ENCODE data around the gene LSG1. TPM values are rescaled to one million over a fixed set of nuclear protein-coding genes. Genes with fewer than 3 reads are reported as not detected.

The LSG1 gene
- total and polyA plus RNA-seq, 2 of the 13 experiments (the other 11 are each of a cell fraction or from before 2014, with no cell fraction given), result 21.4 to 32.1 TPM

DNA sequence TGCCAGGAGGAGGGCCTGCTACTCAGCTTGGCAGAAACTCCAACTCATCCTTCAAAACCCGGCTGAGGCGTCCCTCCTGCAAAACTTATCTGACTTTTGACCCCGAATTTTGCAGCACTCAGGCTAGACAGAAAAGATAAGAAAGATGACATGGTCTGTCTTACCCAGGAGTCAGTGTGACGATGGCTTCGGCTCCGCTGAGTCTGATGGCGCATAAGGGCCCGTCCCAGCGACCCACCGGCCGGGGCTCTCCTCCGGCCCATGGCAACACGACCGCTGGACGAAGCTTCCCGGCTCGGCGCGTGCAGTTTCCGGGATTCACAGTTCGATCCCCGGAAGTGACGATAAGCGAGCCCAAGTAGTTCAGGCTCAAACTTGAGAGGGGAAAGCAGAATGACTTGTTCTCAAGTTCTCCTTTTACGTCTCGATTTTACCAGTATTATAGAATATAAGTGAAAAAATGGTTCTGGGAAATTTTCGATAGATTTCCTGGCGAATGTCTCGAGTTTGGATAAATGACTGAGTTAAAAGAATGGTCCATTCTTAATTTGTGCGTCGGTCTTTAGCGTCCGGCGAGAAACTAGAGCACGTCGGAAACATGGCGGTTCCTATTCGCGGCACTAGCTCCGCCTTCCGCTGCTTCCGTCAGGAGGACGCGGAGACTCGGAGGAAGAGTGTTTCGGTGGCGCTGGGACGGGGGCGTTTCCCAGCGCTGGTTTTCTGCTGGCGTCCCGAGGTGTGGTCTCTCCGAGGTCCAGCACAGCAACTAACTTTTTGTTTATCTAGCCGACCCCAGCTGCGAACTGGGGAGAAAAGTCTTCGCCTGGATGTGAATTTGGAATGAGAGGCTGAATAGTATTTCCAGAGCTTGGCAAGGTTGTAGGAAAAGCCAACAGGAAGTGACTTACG is at the start of gene LSG1 (continued):
- TF ChIP-seq, protein P1, sequence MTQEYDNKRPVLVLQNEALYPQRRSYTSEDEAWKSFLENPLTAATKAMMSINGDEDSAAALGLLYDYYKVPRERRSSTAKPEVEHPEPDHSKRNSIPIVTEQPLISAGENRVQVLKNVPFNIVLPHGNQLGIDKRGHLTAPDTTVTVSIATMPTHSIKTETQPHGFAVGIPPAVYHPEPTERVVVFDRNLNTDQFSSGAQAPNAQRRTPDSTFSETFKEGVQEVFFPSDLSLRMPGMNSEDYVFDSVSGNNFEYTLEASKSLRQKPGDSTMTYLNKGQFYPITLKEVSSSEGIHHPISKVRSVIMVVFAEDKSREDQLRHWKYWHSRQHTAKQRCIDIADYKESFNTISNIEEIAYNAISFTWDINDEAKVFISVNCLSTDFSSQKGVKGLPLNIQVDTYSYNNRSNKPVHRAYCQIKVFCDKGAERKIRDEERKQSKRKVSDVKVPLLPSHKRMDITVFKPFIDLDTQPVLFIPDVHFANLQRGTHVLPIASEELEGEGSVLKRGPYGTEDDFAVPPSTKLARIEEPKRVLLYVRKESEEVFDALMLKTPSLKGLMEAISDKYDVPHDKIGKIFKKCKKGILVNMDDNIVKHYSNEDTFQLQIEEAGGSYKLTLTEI (CRISPR knock-in tag; conservative IDR thresholded peaks at IDR 0.05), result no peak
- TF ChIP-seq ZNF441 (CRISPR knock-in tag; IDR thresholded peaks at IDR 0.05; ENCODE audit: borderline replicate concordance) (no peak), ZMYM4 (CRISPR knock-in tag; IDR thresholded peaks at IDR 0.05) (peak; percentile 80), HHEX (CRISPR knock-in tag; IDR thresholded peaks at IDR 0.05) (no peak), ZNF773 (CRISPR knock-in tag; IDR thresholded peaks at IDR 0.05; ENCODE audit: borderline replicate concordance) (no peak), SRSF4 (IDR thresholded peaks at IDR 0.05; ENCODE audit: low read depth, low read length, poor library complexity, severe bottlenecking) (no peak), CEBPG (CRISPR knock-in tag; IDR thresholded peaks at IDR 0.05) (no peak), ZNF549 (CRISPR knock-in tag; IDR thresholded peaks at IDR 0.05) (no peak), JUN (CRISPR knock-in tag; IDR thresholded peaks at IDR 0.05) (no peak), SRSF9 (IDR thresholded peaks at IDR 0.05; ENCODE audit: borderline replicate concordance, insufficient read depth, low read depth, low read length, poor library complexity, severe bottlenecking) (no peak), ZFP62 (CRISPR knock-in tag; IDR thresholded peaks at IDR 0.05) (no peak), ZNF556 (CRISPR knock-in tag; IDR thresholded peaks at IDR 0.05; ENCODE audit: borderline replicate concordance) (no peak), ZNF383 (CRISPR knock-in tag; IDR thresholded peaks at IDR 0.05; ENCODE audit: borderline replicate concordance) (no peak), SIN3B (IDR thresholded peaks at IDR 0.05; ENCODE audit: low read length) (peak; percentile 77), ZNF543 (CRISPR knock-in tag; IDR thresholded peaks at IDR 0.05) (no peak)
- TF ChIP-seq, protein P2, sequence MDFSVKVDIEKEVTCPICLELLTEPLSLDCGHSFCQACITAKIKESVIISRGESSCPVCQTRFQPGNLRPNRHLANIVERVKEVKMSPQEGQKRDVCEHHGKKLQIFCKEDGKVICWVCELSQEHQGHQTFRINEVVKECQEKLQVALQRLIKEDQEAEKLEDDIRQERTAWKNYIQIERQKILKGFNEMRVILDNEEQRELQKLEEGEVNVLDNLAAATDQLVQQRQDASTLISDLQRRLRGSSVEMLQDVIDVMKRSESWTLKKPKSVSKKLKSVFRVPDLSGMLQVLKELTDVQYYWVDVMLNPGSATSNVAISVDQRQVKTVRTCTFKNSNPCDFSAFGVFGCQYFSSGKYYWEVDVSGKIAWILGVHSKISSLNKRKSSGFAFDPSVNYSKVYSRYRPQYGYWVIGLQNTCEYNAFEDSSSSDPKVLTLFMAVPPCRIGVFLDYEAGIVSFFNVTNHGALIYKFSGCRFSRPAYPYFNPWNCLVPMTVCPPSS (IDR thresholded peaks at IDR 0.05), result no peak
- TF ChIP-seq, protein P3, sequence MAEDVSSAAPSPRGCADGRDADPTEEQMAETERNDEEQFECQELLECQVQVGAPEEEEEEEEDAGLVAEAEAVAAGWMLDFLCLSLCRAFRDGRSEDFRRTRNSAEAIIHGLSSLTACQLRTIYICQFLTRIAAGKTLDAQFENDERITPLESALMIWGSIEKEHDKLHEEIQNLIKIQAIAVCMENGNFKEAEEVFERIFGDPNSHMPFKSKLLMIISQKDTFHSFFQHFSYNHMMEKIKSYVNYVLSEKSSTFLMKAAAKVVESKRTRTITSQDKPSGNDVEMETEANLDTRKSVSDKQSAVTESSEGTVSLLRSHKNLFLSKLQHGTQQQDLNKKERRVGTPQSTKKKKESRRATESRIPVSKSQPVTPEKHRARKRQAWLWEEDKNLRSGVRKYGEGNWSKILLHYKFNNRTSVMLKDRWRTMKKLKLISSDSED (CRISPR knock-in tag; IDR thresholded peaks at IDR 0.05), result no peak
- TF ChIP-seq, protein P4, sequence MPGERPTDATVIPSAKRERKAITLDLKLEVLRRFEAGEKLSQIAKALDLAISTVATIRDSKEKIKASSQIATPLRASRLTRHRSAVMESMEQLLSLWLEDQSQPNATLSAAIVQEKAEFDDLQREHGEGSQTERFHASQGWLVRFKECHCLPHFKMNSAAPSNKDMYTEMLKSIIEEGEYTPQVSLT (CRISPR knock-in tag; IDR thresholded peaks at IDR 0.05; ENCODE audit: borderline replicate concordance, low read depth), result no peak
- TF ChIP-seq, protein P5, sequence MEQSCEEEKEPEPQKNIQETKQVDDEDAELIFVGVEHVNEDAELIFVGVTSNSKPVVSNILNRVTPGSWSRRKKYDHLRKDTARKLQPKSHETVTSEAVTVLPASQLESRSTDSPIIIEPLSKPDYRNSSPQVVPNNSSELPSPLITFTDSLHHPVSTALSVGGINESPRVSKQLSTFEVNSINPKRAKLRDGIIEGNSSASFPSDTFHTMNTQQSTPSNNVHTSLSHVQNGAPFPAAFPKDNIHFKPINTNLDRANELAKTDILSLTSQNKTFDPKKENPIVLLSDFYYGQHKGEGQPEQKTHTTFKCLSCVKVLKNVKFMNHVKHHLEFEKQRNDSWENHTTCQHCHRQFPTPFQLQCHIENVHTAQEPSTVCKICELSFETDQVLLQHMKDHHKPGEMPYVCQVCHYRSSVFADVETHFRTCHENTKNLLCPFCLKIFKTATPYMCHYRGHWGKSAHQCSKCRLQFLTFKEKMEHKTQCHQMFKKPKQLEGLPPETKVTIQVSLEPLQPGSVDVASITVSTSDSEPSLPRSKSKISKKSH (CRISPR knock-in tag; IDR thresholded peaks at IDR 0.05; ENCODE audit: borderline replicate concordance), result no peak; the same call in 1 of the 2 replicates
- TF ChIP-seq, protein P6, sequence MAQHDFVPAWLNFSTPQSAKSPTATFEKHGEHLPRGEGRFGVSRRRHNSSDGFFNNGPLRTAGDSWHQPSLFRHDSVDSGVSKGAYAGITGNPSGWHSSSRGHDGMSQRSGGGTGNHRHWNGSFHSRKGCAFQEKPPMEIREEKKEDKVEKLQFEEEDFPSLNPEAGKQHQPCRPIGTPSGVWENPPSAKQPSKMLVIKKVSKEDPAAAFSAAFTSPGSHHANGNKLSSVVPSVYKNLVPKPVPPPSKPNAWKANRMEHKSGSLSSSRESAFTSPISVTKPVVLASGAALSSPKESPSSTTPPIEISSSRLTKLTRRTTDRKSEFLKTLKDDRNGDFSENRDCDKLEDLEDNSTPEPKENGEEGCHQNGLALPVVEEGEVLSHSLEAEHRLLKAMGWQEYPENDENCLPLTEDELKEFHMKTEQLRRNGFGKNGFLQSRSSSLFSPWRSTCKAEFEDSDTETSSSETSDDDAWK (CRISPR knock-in tag; IDR thresholded peaks at IDR 0.05), result no peak

All from HepG2 (cell line).